ENCODE measurements around the gene C1orf74. TPM values are rescaled to one million over a fixed set of nuclear protein-coding genes. Genes with fewer than 3 reads are reported as not detected.

C1orf74 gene
- 1 to 10 TPM; 2.3 to 3.7 (median 2.8) TPM for total RNA-seq

DNA sequence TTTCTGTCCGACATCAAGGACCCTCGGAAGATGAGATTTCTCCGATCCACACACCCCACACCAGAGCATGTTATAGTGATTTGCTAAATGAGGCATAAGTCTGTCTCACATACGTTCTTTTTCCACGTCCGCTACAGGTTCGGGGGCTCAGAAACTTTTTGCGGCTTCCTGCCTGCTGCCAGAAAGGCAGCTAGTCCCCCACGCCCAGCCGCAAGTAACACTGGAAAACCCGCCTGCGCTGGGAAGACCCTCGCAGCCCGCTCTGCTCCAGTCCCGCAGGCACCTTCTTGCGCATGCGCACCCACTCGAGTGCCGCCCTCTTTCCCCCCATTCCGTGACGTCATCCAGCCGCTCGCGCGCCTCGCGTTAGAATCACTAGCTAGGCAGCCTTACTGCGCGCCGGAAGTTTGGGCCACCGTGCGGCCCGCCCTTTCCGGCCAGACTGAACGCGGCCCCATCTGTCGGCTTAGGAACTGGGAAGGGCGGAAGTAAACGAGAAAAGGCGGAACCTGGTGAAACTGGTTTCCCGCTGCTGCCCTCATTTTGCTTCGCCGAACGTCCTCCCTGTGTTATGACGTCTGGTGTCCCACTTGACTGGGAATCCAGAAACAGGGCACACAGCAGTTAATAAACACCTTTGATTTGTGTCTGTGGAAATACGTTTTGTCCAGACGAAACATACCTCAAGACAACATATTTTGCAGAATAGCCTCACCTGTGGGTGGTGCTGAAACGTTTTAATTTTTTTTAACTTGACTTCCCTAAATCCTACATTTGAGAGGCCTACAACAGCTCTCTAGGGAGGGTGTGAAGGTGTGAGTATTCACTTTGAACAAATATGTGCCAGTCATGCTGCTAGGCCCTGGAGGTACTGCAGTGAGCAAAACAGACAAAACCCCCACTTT, at the start of gene C1orf74:
TSS of gene C1orf74 (minus strand) at position 295 of the 905 bp plus-strand sequence. CDS start 925 bp downstream, outside the sequence.
- intact Hi-C loops (cut with DNase I; ENCODE audit: low total_unique reads): loop anchor here (2.0 kb wide), 1 partner anchor 38 kb away; no protein-coding TSS in a partner anchor
- 3 to 4% methylated on average over 48 of the region's 48 CpGs for WGBS, 2 donors
- TF ChIP-seq CTCF (IDR thresholded peaks at IDR 0.05): no peak
- TF ChIP-seq POLR2A (IDR thresholded peaks at IDR 0.05): no peak
- DNase-seq (ENCODE audit: low spot score in 2 of 2): peak; percentile 98 to 100
- H3K4me3 ChIP-seq (ENCODE audit: low read depth, poor library complexity, severe bottlenecking): peak within 1 kb of the TSS; percentile 8

GRCh38 chr1:209831615-209832014, 47.3 kb upstream of the C1orf74 start:
- TF ChIP-seq POLR2A (IDR thresholded peaks at IDR 0.05) (no peak), CTCF (IDR thresholded peaks at IDR 0.05) (no peak)
- intact Hi-C loops (cut with DNase I; ENCODE audit: low total_unique reads): no loop called here
- no peak overlapping the region for H3K4me3 ChIP-seq (ENCODE audit: low read depth, poor library complexity, severe bottlenecking)
- WGBS, 2 donors: 77 to 79% methylated on average over 1 of the region's 1 CpG
- DNase-seq (ENCODE audit: low spot score in 2 of 2): no peak

DNA sequence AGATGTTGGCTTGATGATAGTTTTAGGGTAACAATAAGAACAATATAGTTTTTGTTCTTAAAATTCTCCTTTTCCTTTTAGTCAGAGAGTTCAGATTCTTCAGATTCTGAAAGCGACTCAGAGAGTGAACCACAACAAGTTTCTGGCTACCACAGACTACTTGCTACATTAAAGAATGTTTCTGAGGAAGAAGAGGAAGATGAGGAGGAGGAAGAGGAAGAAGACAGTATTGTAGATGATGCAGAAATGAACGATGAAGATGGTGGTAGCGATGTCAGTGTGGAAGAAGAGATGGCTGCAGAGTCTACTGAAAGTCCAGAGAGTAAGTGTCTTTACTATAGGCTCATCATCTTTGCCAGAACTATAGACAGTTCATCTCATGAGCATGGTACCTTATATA, 46.4 kb upstream of the C1orf74 start:
- 87 to 90% methylated on average over 3 of the region's 3 CpGs for WGBS, 2 donors
- intact Hi-C loops (cut with DNase I; ENCODE audit: low total_unique reads): no loop called here
- DNase-seq (ENCODE audit: low spot score in 2 of 2): no peak
- no peak for TF ChIP-seq POLR2A (IDR thresholded peaks at IDR 0.05)
- TF ChIP-seq CTCF (IDR thresholded peaks at IDR 0.05): no peak
- H3K4me3 ChIP-seq (ENCODE audit: low read depth, poor library complexity, severe bottlenecking): no peak overlapping the region

GRCh38 chr1:209829716-209830115, 45.4 kb upstream of the C1orf74 start:
- H3K4me3 ChIP-seq (ENCODE audit: low read depth, poor library complexity, severe bottlenecking): no peak overlapping the region
- DNase-seq (ENCODE audit: low spot score in 2 of 2): no peak
- intact Hi-C loops (cut with DNase I; ENCODE audit: low total_unique reads): no loop called here
- TF ChIP-seq CTCF (IDR thresholded peaks at IDR 0.05) (no peak), POLR2A (IDR thresholded peaks at IDR 0.05) (no peak)
- WGBS, 2 donors: 68 to 84% methylated on average over 2 of the region's 2 CpGs

DNA sequence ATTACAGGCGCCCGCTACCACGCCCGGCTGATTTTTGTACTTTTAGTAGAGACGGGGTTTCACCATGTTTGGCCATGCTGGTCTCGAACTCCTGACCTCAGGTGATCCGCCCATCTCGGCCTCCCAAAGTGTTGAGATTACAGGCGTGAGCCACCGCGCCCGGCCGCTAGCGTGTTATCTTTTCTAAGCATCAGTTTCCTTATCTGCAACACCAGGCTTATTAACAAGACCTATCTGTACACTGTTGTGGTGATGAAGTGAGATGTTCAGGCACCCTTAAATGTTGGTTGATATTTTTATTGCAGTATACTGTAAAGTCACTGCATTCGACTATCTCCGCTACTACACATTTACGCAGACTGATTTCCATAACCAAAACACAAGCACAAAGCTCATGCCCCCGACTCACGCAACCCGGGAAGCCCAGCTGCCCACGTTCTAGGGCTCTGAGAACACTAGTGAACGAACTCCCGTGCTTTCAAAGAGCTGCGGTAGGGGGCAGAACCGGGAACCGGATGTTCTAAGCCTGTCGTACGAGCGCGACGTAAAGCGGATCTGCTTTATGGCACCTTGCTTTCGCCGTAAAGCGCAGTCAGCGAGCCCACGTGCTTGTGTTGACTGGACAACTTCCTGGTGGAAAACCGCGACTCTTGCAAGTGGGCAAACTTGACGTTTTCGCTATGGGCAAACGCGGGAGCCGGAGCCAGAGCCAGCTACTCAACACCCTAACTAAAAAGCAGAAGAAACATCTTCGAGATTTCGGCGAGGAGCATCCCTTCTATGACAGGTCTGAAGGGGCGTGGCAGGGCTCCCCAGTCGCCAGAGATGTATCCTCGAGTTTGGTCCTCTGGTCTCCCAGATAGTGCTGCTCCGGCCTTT, 43.3 kb upstream of the C1orf74 start, which contains the start of gene UTP25:
TSS of gene UTP25 (plus strand) at position 589 of the 879 bp plus-strand sequence. CDS start at position 681, 92 bp downstream.
- TF ChIP-seq CTCF (IDR thresholded peaks at IDR 0.05) (peak in 1 of 3 donors; percentile 55), POLR2A (IDR thresholded peaks at IDR 0.05) (no peak)
- intact Hi-C loops (cut with DNase I; ENCODE audit: low total_unique reads): no loop called here
- WGBS, 2 donors: 17 to 27% methylated on average over 34 to 51 of the region's 51 CpGs
- peak; percentile 94 to 97 for DNase-seq (ENCODE audit: low spot score in 2 of 2)
- peak within 1 kb of the TSS; percentile 74 for H3K4me3 ChIP-seq (ENCODE audit: low read depth, poor library complexity, severe bottlenecking)
